ENCODE data around the gene TIMM22. TPM values are rescaled to one million over a fixed set of nuclear protein-coding genes. Genes with fewer than 3 reads are reported as not detected.
A peak's percentile ranks its signal among the peaks of the same experiment; 100 is the strongest.

The TIMM22 gene
- total and polyA plus RNA-seq, 2 donors (not counting 3 experiments of a cell fraction or from before 2014, with no cell fraction given), result 19.0 to 19.6 TPM

- Histone ChIP-seq H3K36me3 (ENCODE audit: control insufficient read depth in 2 of 2, extremely low read depth in 1 of 2, insufficient read depth in 2 of 2, low read length in 2 of 2) (no peaks in the 10 kb centered on the region), H3K9ac (replicated peaks; ENCODE audit: extremely low read depth, insufficient read depth, low read length) (no peak overlapping the region), H3K79me2 (ENCODE audit: control insufficient read depth, insufficient read depth, low read length) (peaks cover 11% of the 10 kb centered on the region), H3K4me3 (replicated peaks in 1 of 3; ENCODE audit: insufficient read depth in 1 of 3, low read depth in 1 of 3, low read length in 3 of 3) (no peak overlapping the region), H3K27ac (ENCODE audit: insufficient read depth, low read depth, low read length) (no peak overlapping the region), H3K9me1 (replicated peaks; ENCODE audit: control insufficient read depth, extremely low read depth, insufficient read depth, low read length) (no peaks in the 10 kb centered on the region), H3K9me3 (replicated peaks; ENCODE audit: control insufficient read depth, insufficient read depth, low read length) (no peaks in the 10 kb centered on the region), H4K20me1 (replicated peaks; ENCODE audit: control insufficient read depth, extremely low read depth, insufficient read depth, low read length) (no peaks in the 10 kb centered on the region), H2AFZ (ENCODE audit: low read depth, low read length) (no peak overlapping the region), H3K4me1 (ENCODE audit: control insufficient read depth, extremely low read depth, insufficient read depth, low read length) (peaks cover 2% of the 10 kb centered on the region), H3K27me3 (ENCODE audit: control insufficient read depth in 2 of 2, insufficient read depth in 2 of 2, low read length in 2 of 2) (no peaks in the 10 kb centered on the region), H3K4me2 (ENCODE audit: insufficient read depth, low read length) (peak overlapping the region; percentile 0)
- DNase-seq (ENCODE audit: low read depth, low spot score) (peak; percentile 19), FAIRE-seq (no peak)
- BruUV-seq (replicated peaks), result no TSS peak
- intact Hi-C loops (cut with micrococcal nuclease) (no loop called here), dilution Hi-C loops (cut with MboI; ENCODE audit: extremely low pct_ligation_motif_present, low sequenced_read_pairs) (no loop called here)
- ChIA-PET CTCF (interaction anchor here (1.1 to 2.1 kb wide), 6 partner anchors 16 to 166 kb away, joined by 3 to 9 read pairs (median 4); partner anchors contain the start of gene TIMM22), POLR2A (interaction anchor here (0.9 kb wide), 1 partner anchor 14 kb away, joined by 7 read pairs; no protein-coding TSS in a partner anchor)
- TF ChIP-seq POLR2A (IDR thresholded peaks at IDR 0.05; ENCODE audit: low read depth, low read length) (no peak), JUN (IDR thresholded peaks at IDR 0.05; ENCODE audit: borderline replicate concordance, insufficient read depth, insufficient read length, low read depth) (no peak), GATA2 (IDR thresholded peaks at IDR 0.05; ENCODE audit: insufficient read depth, insufficient read length, low read depth, low read length) (no peak), POLR2AphosphoS5 (IDR thresholded peaks at IDR 0.05; ENCODE audit: insufficient read depth, low read depth, low read length) (no peak), EZH2 (IDR thresholded peaks at IDR 0.05; ENCODE audit: borderline replicate concordance, low read depth, low read length, severe bottlenecking) (no peak), FOS (IDR thresholded peaks at IDR 0.05; ENCODE audit: borderline replicate concordance, insufficient read depth, low read length) (no peak), MYC (IDR thresholded peaks at IDR 0.05; ENCODE audit: low read depth, low read length) (no peak)
- TF ChIP-seq, protein P1, sequence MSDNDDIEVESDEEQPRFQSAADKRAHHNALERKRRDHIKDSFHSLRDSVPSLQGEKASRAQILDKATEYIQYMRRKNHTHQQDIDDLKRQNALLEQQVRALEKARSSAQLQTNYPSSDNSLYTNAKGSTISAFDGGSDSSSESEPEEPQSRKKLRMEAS (IDR thresholded peaks at IDR 0.05; ENCODE audit: insufficient read depth, insufficient read length), result no peak
- TF ChIP-seq, protein P2, sequence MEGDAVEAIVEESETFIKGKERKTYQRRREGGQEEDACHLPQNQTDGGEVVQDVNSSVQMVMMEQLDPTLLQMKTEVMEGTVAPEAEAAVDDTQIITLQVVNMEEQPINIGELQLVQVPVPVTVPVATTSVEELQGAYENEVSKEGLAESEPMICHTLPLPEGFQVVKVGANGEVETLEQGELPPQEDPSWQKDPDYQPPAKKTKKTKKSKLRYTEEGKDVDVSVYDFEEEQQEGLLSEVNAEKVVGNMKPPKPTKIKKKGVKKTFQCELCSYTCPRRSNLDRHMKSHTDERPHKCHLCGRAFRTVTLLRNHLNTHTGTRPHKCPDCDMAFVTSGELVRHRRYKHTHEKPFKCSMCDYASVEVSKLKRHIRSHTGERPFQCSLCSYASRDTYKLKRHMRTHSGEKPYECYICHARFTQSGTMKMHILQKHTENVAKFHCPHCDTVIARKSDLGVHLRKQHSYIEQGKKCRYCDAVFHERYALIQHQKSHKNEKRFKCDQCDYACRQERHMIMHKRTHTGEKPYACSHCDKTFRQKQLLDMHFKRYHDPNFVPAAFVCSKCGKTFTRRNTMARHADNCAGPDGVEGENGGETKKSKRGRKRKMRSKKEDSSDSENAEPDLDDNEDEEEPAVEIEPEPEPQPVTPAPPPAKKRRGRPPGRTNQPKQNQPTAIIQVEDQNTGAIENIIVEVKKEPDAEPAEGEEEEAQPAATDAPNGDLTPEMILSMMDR (IDR thresholded peaks at IDR 0.05; ENCODE audit: extremely low read depth in 1 of 2, insufficient read depth in 1 of 2, low read depth in 1 of 2, low read length in 2 of 2), result no peak
Measured at GRCh38 chr17:965311-965989, 31.5 kb upstream of the TIMM22 start.
